ENCODE data around the gene VSTM2B.

DNA sequence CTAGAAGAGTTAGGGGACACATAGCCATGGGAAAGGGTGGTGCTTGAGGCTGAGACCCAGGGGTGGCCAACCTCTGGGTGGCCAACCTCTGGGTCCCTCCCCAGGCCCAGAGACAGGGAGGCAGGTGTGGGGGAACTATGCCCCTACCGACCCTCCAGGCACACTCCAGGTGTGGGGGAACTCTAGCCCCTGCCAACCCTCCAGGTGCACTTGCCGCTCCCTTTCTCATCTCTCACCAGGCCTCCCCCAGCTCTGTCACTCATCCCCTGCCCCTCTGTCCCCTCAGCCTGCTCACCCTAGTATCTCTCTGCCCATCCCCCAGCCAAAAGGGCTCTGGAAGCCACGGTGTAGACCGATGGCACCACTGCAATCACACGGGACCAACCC, 10.6 kb upstream of the VSTM2B start:
- TF ChIP-seq, protein P1, sequence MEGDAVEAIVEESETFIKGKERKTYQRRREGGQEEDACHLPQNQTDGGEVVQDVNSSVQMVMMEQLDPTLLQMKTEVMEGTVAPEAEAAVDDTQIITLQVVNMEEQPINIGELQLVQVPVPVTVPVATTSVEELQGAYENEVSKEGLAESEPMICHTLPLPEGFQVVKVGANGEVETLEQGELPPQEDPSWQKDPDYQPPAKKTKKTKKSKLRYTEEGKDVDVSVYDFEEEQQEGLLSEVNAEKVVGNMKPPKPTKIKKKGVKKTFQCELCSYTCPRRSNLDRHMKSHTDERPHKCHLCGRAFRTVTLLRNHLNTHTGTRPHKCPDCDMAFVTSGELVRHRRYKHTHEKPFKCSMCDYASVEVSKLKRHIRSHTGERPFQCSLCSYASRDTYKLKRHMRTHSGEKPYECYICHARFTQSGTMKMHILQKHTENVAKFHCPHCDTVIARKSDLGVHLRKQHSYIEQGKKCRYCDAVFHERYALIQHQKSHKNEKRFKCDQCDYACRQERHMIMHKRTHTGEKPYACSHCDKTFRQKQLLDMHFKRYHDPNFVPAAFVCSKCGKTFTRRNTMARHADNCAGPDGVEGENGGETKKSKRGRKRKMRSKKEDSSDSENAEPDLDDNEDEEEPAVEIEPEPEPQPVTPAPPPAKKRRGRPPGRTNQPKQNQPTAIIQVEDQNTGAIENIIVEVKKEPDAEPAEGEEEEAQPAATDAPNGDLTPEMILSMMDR (IDR thresholded peaks at IDR 0.05) = no peak
- no peak for TF ChIP-seq POLR2A (IDR thresholded peaks at IDR 0.05)
